Dedifferentiated amniotic fluid mesenchymal stem cell (primary cell): ENCODE measurements around the gene CFAP99.
A peak's percentile ranks its signal among the peaks of the same experiment; 100 is the strongest.
"Not testable (repeated sequence)": the region's sequence is repeated elsewhere in the genome, so short reads cannot be mapped to it uniquely, and the experiment has no call there.

Source experiments
- DNase-seq: peaks from one replicate; pipeline ENCODE4 v3.0.0-alpha.2; 2016; ENCODE audit errors: extremely low spot score

Gene CFAP99

DNA sequence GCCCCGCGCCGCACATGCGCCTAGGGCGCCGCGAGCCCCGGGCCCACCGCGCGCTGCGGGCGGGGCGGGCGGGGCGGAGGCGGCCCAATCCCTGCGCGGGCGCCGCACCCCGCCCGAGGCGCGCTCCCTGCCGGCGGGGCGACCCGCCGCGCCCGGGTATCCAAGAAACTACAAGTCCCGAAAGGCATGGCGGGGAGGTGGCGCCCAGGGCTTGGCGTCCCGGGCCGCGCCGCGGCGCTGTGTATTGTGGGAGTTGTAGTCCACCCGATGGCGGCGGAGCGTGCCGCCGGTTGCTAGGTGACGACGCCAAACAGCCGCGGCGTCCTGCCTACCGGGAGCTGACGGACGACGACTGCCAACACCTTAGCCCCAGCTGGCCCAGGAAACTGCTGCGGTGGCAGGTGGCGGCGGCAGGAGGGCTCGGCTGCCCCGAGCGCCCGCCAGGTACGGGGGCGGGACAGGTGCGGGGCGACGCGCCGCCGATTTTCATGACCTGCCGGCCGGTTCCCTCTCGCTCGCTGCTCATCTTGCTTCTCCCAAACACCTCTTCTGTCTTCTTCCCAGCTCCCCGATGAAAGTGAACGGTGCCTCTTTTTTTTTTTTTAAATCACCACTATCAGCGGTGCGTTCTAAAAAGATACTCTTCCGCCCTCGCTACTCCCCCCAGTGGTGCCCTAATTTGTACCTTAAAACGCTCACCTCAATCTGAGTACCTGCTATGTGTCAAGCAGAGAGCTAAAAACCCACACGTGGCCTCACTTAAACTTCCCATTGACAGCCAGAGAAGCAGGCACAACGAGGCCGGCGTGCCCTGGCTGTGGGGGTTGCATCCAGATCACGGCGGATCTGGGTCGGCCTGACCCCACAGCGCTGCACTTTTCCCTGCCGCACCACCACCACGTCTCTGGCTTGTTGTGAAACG, at the start of gene CFAP99:
Gene CFAP99, plus strand, starts transcription at position 306 of the 922 bp plus-strand sequence.
- peak; percentile 92 for DNase-seq

DNA sequence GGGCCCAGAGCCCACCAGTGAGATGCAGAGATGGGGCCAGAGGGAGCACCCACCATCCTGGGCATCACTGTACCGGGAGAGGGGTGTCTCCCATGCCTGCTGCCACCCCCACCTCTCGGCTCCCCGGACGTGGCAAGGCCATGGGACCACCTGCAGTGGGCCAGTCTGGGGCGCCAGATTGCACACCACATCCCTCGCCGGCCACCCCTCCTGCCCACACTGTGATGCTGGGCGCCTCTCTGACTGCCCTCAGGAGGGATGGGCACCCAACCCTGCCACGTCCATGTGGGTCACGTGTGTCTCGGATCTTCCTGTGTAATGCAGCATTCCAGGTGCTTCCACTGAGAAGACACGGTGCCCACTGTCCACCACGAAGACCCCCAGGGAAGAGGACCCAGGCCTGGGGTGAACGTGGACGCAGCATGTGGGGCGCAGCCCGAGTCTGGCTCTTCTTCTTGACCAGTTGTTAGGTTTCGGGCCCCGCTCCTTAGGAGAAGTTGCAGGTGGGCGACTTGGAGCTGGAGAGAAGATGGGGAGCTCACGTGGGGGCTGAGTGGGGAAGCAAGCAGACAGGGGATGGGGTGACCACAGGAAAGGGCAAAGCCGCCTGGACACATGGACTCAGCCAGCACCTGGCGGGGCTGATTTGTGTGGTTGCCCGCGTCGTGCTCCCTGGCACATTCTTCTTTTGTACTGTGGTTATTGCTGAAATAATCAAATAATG, 48.0 kb upstream of the CFAP99 start:
- DNase-seq = no peak

DNA sequence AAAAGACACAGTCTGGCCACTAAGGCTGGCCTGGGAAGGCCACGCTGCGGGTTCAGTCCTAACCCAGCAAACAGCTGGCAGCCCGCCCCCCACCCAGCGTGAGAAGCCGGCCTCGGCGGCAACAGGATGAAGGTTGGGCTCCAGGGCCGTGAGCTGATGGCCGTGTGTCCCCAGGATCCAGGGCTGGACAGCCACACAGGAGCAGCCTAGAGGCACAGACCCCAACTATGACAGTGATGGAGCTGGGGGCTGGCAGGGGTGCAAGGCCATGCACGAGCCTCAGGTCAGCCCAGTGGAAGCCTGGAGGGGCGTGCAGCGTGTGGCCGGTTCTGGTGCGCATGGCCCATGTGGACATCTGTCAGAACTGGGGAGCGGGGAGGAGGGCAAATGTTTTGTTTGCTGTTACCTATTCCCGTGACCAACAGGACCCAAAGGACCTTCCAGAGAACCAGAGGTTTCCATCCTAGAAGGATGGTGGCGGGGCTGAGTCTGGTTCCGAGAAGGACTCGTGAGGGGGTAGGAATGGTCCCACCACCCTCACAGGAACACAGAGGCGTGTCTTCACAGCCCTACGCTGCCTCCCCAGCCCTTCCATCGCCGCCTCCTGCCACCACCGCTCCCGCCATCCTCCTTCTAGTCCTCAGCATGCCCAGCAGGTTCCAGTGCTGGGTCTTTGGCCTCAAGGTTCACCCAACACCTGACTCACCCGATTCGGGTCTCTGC, 46.8 kb upstream of the CFAP99 start:
- no peak for DNase-seq

DNA sequence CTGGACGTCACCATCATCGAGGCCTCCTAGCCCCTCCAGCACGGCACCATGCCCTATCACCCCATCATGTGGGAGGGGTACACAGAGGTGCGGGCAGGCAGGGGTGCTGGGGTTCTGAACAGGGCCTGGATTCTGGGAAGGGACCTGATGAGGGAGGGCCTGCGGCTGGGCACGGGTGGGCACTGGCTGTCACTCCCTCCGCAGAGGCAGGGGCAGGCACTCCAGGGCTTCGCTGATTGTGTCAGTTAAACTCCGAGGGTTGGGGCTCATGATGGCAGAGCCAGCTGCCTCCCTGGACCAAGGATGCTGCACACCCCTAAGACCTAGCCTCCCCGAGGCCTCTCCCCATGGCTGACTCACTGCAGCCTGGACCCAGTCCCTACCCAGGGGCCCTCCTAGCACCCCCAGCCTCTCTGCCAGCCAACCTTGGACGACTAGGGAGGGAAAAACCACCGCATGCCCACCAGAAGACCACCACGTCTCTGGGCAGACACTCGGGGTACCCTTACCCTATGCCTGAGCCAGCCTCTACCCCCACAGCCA, 46.2 kb upstream of the CFAP99 start:
- no peak for DNase-seq

DNA sequence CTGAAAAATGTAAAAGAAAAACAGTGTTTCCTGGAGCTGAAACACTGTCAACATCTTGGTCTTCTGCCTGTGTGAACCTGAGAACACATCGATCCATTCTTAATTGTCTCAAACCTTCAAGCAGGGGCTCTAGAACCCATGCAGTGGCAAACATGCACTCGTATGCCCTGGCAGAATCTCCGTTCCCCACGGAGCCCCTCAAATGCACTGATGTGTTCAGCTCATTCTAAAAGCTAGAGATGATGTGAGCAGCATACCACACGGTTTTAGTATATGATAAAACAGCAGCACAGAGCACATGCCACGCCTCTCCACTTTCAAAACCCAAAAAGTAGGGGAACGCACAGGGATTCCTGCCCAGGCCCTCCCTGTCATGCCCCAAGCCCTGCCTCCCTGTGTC, 45.2 kb upstream of the CFAP99 start:
- DNase-seq = no peak

DNA sequence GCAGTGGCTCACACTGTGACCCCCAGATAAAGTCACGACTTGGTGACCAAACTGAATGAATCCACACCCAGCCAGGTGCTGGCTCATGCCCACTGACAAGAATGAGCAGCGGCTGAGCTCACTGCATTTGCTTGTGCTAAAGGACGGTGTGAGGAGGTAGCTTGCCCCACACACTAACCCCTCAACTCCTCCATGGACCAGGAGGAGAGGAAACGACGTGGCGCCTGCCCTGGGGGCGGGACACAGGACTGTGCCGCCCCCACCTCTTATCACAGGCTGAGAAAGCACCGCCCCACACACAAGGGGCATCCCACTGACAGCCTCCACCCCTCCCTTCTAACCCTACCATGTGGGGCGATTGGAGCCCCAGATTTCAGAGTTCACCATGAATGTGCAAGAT, 43.3 kb upstream of the CFAP99 start:
- no peak for DNase-seq

DNA sequence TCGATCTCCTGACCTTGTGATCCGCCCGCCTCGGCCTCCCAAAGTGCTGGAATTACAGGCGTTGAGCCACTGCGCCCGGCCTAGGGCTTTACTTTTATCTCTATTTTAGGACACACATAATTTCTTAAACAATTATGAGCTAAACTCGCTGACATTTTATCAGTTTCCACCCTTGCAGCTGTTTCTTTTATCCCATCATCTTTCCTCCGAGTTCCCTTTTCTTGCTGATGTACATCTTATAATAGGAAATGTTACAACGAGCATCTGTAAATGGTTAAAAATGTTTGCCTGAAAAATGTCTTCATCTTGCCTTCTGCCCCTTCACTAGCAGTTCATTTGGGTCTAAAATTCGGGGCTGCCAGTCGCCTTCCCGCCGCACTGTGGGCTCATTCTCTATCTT, 41.5 kb upstream of the CFAP99 start:
- no peak for DNase-seq

DNA sequence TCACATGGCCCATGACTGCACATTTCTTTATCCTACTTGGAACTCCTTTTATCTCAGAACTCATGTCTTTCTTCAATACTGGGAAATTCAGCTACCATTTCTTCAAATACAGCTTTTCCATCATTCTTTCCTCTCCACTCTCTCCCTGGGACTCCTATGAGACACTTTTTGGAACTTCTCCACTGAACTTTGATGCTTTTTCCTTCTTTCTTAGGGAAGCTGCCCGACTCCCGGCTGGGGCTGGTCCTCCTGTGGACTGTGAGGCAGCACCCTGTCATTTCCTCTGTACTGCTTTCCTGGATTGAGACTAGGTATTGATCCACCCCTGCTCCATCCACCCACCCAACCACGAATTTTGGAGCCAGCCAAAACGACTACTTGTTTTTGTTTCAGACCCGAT, 40.4 kb upstream of the CFAP99 start:
- no peak for DNase-seq

DNA sequence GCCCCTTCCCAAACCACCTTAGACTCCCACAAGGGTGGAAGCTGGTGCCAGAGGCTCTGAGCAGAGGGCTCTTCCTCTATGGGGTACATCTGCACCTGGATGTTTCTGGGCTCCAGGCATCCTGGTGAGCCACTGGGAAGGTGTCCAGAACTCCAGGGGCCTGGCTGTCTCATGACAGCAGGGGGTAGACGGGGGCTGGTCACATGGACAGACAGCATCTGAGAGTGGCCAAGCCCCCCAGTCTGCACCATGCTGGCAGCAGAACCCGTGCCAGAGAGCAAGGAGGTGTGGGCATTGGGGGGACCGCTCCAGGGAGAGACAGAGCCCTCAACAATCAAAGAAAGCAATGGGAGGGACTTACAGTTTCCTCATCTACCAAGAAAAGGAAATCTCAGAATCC, 39.9 kb upstream of the CFAP99 start:
- no peak for DNase-seq

DNA sequence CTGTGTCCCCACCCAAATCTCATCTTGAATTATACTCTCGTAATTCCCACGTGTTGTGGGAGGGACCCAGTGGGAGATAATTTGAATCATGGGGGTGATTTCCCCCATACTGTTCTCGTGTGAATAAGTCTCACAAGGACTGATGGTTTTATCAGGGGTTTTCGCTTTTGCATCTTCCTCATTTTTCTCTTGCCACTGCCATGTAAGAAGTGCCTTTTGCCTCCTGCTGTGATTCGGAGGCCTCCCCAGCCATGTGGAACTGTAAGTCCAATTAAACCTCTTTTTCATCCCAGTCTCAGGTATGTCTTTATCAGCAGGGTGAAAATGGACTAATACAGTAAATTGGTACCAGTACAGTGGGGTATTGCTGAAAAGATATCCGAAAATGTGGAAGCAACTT, 38.2 kb upstream of the CFAP99 start:
- DNase-seq = not testable (repeated sequence)

DNA sequence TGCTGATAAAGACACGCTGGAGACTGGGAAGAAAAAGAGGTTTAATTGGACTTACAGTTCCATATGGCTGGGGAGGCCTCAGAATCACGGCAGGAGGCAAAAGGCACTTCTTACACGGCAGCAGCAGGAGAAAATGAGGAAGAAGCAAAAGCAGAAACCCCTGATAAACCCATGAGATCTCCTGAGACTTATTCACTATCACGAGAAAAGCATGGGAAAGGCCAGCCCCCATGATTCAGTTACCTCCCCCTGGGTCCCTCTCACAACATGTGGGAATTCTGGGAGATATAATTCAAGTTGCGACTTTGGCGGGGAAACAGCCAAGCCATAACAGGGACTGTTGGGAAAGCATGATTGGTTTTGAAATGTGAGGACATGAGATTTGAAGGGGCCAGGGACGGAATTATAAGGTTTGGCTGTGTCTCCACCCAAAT, 36.0 kb upstream of the CFAP99 start:
- not testable (repeated sequence) for DNase-seq

DNA sequence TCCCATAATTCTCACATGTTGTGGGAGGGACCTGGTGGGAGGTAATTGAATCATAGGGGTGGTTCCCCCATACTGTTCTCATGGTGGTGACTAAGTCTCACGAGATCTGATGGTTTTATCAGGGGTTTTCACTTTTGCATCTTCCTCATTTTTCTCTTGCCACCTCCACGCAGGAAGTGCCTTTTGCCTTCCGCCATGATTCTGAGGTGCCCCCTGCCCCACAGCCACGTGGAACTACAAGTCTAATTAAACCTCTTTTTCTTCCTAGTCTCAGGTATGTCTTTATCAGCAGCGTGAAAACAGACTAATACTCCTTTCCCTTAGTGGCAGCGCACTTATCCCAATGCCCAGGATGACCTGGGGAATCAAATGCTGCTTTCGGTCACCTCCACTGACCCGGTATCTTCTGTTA, 35.5 kb upstream of the CFAP99 start:
- not testable (repeated sequence) for DNase-seq

DNA sequence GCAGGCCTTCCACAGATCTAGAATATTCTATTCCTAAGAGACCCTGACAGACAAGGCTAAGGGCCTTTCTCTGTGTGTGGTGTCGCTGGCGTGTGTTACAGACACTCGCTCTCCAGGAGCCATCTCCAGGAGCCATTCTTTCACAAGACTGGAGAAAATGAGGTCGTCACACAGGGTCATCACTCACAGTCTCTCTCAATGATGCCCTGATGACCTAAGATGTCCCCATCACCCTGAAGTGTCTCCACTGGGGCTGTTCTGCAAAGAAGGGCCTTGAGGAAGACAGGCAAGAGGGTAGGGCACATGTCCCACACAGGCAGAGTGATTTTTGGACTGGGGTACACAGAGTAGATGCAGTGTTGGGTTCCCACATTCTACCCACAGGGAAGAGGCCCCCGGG, 35.0 kb upstream of the CFAP99 start:
- DNase-seq = no peak

DNA sequence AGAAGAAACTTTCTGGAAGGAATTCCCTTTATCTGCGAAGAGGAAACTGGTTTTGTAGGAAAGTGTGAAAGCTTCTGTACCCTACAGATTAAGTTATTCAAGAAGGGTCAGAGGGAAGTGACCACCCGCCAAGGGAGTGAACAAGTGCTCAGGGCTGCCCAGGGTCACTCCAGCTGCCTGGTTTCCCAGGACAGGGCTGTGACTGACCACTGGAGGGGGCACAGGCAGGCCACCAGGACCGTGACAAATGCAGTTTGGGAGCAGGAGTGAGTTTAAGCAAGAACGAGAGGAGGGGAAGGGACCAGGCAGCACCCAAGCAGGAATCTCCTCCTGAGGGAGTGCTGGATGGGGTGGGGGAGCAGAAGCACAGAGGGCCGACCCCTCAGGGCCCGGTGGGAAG, 34.5 kb upstream of the CFAP99 start:
- no peak for DNase-seq

DNA sequence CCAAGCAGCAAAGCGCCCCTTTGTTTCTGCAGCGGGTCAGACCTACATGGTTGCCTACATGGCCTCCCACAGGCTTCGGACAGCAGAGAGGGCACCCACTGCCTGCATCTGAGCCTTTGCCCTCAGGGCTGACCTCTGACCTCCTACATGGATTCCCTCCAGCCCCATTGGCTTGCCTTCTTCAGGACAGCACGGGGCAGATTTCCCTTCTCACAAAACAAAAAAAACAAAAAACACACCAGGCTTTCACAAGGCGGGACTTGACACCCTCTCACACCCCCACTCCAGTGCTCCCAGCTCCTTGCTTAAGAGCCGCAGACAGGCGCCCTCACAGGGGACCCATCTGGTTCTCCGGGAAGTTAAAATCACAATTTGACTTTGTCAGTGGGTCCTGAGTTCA, 33.2 kb upstream of the CFAP99 start:
- no peak for DNase-seq

DNA sequence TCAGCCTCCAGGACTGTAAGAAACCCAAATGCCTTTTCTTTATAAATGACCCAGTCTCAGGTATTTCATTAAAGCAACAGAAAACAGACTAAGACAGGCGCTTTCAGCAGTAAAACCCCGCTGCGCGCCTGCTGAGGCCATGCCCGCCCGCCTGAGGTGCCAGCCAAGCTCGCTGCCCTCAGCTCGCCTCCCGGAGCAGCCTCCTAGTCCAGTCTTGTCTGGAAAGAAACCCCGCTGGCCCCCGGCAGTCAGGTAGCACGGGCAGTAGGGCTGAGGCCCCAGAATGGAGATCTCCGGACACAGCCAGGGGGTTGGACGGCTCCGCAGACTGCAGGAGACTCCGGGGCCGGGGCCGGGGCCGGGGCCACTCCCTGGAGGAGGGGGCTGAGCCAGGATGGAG, 32.0 kb upstream of the CFAP99 start:
- no peak for DNase-seq

DNA sequence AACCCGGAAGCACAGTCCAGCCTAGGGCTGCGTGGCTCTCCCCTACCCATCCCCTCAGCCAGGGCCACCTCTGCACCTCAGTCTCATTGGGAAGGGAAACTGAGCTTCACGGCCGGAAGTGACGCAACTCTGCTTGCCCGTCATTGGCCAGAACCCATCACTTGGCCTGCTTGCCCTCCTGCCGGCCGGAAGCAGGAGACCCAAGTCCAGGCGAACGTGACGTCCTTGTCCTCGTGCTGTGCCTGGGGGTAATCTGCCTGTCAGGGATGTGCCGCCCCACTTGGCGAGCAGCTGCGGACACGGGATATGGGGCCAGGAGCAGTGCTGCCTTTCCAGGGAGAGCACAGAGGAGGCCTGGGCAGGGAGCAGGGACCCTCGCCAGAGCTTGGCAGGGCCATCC, 31.5 kb upstream of the CFAP99 start:
- no peak for DNase-seq

DNA sequence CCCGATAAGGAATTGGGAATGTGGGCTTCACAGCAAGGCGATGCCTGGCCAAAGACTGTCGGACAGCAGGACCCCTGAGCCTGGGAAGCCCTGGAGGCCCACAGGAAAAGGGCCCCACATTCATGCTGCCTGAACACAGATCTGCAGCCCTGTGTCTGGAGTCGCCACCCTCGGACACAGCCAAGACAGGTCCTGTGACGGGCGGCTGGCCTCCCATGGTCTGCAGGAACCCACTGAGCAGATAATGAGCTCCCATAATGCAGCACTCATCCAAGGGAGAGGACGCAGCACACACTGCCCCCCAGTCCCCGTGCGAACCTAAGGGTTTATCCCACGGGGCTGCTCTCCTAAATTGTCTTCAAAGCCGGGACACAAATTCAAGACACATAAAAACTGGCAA, 30.9 kb upstream of the CFAP99 start:
- no peak for DNase-seq

DNA sequence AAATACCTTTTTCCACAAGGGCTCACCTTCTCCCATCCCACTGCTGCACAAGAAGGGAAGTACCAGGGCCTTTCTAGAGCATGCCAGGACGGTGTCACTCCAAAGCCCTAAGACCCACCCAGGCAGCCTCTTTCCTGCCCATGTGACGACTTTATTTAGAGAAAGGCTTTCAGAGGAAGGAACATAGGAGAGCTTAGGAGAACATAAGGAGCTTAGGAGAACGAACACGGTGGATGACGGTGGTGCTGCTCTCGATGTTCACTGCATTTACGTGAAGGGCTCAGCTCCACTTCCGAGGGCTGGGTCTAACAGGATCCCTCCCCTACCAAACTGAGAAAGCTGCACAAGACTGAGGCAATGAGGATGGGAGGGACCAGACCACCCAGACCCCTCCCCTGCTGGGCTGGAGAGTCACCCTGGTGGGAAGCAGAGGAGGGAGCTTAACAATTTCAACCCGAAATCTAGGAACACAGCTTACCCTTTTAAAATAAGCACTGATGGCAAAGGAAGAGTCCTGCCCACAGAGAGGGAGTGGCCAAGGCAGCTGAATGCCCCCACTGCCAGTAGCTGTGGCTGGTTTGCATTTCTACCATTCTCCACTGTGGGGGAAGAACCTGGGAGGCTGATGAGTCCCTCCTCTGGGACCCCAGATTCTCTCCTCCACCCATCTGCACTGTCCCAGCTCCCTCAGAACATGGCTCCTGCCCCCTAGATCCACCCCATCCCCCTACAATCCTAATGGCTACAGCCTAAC, 30.1 kb upstream of the CFAP99 start:
- no peak for DNase-seq

DNA sequence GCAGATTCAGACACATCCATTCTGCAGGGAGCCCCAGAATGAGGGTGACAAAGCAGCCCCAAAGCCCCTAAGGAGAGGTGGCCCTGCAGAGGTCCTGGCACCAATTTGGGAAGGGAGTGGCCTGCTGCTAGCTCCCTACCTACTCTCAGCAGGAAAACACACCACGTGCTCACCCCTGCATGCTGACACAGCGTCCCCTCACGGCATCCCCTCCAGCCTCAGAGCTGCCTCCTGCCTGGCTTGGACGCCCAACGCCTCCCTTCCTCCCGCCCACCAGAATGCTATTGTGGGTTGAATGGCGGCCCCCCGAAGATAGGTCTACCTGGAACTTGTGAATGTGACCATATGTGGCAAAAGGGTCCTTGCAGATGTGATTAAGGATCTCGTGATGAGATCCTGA, 29.1 kb upstream of the CFAP99 start:
- no peak for DNase-seq

DNA sequence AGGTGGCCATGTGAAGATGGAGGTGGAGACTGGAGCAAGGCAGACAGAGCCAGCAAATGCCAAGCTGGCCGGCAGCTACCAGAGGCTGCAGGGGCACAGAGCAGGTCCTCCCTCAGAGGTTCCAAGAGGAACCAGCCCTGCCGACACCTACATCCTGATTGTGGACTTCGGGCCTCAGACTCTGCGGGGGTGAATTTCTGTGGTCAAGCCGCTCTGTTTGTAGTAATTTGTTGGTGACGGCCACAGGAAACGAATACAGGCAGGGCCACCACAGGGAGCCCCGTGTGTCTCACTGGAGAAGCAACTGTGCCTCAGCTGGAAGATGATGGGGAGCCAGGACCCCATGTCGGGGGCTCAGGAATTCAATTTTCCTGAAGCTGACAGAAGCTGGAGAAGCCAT, 28.6 kb upstream of the CFAP99 start:
- no peak for DNase-seq
